ENCODE measurements around the gene UTP25.

UTP25 gene

GRCh38 chr1:209838537-209838936 lies 10.8 kb downstream of the UTP25 start:
- Mint-ChIP-seq H3K9me3 (no peaks in the 10 kb centered on the region), H3K4me3 (no peak overlapping the region), H3K27ac (no peak overlapping the region), H3K27me3 (ENCODE audit: low read depth, poor library complexity) (no peaks in the 10 kb centered on the region), H3K36me3 (ENCODE audit: low read depth) (peaks cover 56% of the 10 kb centered on the region), H3K4me1 (no peaks in the 10 kb centered on the region)
- no peak for TF ChIP-seq CTCF (IDR thresholded peaks at IDR 0.05)
- DNase-seq, result no peak

- no peak for DNase-seq
- Mint-ChIP-seq H3K27me3 (ENCODE audit: low read depth, poor library complexity) (no peaks in the 10 kb centered on the region), H3K4me1 (no peaks in the 10 kb centered on the region), H3K27ac (peak overlapping the region; percentile 5), H3K9me3 (no peaks in the 10 kb centered on the region), H3K4me3 (no peak overlapping the region), H3K36me3 (ENCODE audit: low read depth) (peaks cover 48% of the 10 kb centered on the region)
- no peak for TF ChIP-seq CTCF (IDR thresholded peaks at IDR 0.05)
Measured at GRCh38 chr1:209839875-209840546, 12.2 kb downstream of the UTP25 start.

- Mint-ChIP-seq H3K27me3 (ENCODE audit: low read depth, poor library complexity) (no peaks in the 10 kb centered on the region), H3K4me3 (no peak overlapping the region), H3K36me3 (ENCODE audit: low read depth) (peaks cover 50% of the 10 kb centered on the region), H3K4me1 (no peaks in the 10 kb centered on the region), H3K9me3 (no peaks in the 10 kb centered on the region), H3K27ac (peak overlapping the region; percentile 5)
- TF ChIP-seq CTCF (IDR thresholded peaks at IDR 0.05), result no peak
- no peak for DNase-seq
Measured at GRCh38 chr1:209840611-209841010, 12.8 kb downstream of the UTP25 start.

GRCh38 chr1:209844695-209845407 lies 17.1 kb downstream of the UTP25 start:
- H3K27ac Mint-ChIP-seq, result no peak overlapping the region
- no peaks in the 10 kb centered on the region for H3K4me1 Mint-ChIP-seq
- no peak overlapping the region for H3K4me3 Mint-ChIP-seq
- H3K9me3 Mint-ChIP-seq, result no peaks in the 10 kb centered on the region
- H3K36me3 Mint-ChIP-seq (ENCODE audit: low read depth), result peaks cover 51% of the 10 kb centered on the region
- DNase-seq, result no peak
- no peak for TF ChIP-seq CTCF (IDR thresholded peaks at IDR 0.05)
- H3K27me3 Mint-ChIP-seq (ENCODE audit: low read depth, poor library complexity), result no peaks in the 10 kb centered on the region

- no peak overlapping the region for H3K27ac Mint-ChIP-seq
- no peaks in the 10 kb centered on the region for H3K27me3 Mint-ChIP-seq (ENCODE audit: low read depth, poor library complexity)
- no peaks in the 10 kb centered on the region for H3K4me1 Mint-ChIP-seq
- no peak for DNase-seq
- H3K9me3 Mint-ChIP-seq, result no peaks in the 10 kb centered on the region
- no peak for TF ChIP-seq CTCF (IDR thresholded peaks at IDR 0.05)
- H3K4me3 Mint-ChIP-seq, result no peak overlapping the region
- peaks cover 49% of the 10 kb centered on the region for H3K36me3 Mint-ChIP-seq (ENCODE audit: low read depth)
Measured at GRCh38 chr1:209845408-209845725, 17.6 kb downstream of the UTP25 start.

- H3K27me3 Mint-ChIP-seq (ENCODE audit: low read depth, poor library complexity), result no peaks in the 10 kb centered on the region
- H3K4me3 Mint-ChIP-seq, result no peak overlapping the region
- TF ChIP-seq CTCF (IDR thresholded peaks at IDR 0.05), result no peak
- H3K4me1 Mint-ChIP-seq, result no peaks in the 10 kb centered on the region
- peaks cover 50% of the 10 kb centered on the region for H3K36me3 Mint-ChIP-seq (ENCODE audit: low read depth)
- no peak for DNase-seq
- H3K27ac Mint-ChIP-seq, result no peak overlapping the region
- no peaks in the 10 kb centered on the region for H3K9me3 Mint-ChIP-seq
Measured at GRCh38 chr1:209849388-209849787, 21.6 kb downstream of the UTP25 start.
